ENCODE data around the gene TINCR.

The TINCR gene

DNA sequence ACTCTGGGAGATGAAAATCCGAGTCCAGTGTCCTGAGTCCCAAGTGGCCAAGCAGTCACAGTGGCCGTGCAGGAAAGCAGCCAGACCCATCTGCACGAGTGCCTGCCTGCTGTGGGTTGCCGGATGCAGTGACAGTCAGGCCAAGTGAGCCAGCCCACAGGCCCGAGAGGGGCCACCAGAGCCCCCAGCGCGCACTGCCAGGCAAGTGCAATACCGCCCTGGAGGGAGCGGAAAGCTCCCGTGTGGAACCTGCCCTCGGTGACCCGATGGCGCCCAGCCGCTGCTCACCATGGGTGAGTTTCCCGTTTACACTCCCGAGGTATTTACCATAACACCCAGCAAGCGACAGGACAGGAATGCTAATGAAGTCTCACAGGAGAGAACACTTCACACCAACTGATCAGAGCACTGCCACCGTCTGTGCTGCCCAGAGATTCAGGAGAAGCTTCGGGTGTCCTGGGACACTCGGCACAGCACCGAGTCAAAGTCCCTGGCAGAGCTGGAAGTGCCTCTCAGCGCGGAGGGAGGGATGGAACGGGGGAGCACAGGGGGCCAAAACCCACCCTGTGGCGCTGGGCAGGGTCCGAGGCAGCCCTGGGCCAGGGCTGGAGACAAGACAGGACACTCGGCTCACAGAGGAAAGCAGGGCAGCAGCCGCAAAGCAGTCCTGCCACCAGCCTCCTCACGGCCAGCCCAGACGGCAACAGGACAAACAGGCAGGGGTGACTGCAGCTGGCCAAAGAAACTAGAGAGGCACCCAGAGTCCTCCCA lies 21.3 kb upstream of the TINCR start:
- DNase-seq (ENCODE audit: low spot score), result no peak

DNA sequence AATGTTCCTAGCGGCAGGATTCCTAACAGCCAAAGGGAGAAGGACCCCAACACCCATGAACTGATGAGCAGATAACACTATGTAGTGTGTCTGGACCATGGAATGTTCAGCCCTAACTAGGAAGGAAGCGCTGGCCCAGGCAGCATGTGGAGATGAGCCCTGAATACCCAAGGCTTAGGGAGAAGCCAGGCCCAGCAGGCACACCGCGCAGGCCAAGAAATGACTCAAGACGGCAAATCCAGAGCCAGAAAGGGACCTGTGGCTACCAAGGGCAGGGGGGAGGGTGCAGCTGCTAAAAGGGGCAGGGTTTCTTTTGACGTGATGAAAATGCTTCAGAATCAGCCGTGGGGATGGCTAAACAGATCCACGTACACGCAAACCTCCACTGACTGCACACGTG lies 20.7 kb upstream of the TINCR start:
- DNase-seq (ENCODE audit: low spot score), result peak; percentile 39

DNA sequence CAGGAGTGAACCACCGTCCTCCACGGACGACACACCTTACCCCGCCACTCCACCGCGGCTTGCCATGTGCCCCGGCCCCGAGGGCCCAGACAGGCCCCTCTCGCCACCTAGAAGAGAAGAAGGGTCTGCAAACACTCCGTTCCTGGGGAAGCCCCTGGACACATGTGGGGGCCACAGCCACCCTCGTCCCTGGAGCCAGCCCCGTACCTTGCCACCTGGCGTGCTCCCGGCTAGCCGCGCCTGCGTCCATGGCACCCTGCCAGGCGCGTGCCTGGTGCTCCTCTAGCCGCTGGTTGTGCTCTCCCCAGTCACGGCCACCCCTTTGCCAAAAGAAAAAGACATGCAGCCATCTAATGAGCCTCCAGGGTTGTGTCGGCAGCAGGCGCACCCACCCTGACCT lies 19.9 kb upstream of the TINCR start:
- DNase-seq (ENCODE audit: low spot score), result no peak

DNA sequence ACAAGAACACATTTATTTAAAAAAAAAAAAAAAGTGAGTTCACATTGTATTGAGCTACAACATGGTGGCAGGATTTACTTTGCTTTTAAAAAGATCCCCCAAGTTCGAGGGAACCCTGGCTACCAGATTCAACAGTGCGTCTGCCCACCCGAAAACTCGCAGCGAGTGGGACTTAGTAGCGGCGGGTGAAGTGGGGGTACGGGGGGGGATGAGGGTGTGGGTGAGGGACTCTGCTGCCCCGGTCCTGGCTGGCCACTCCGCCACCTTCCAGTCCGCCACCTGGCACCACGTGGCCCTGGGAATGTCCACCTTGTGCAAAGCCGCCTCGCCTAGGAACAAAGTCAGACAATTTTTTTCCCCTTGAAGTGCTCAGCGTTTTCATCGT lies 19.3 kb upstream of the TINCR start:
- no peak for DNase-seq (ENCODE audit: low spot score)

DNA sequence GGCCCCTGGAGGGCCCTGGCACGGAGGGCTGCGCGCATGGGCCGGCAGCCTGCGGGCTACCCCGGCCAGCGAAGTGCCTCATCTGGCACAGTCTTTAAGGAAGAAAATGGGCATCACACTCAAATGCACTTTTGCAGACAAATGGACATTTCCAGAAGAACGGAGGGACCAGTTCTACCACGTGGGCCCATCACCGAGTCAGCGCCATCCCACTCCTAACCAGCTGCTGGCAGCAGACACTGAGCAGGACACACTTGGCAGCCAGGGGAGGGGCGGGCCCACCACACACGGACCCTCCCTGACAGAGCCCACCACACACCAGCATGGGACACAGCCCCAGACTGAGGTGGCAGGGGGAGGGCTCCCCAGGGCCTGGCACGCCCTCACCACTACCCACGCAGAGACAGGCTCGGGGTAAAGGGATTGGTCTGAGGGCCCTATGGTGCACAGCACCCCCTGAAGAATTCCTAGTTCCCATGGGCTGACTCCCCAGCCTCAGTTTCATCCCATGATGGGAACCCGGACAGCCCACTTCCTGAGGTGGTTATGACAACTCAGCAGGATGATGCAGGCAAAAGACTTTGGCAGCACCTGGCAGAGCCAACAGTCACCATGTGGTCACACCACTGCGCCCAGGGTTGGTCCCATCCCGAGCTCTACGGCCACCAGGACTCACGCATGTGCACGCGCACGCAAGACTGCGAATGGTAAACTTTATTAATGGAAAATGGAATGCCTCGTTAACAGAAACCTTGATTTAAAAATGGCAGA lies 18.7 kb upstream of the TINCR start:
- DNase-seq (ENCODE audit: low spot score), result no peak

DNA sequence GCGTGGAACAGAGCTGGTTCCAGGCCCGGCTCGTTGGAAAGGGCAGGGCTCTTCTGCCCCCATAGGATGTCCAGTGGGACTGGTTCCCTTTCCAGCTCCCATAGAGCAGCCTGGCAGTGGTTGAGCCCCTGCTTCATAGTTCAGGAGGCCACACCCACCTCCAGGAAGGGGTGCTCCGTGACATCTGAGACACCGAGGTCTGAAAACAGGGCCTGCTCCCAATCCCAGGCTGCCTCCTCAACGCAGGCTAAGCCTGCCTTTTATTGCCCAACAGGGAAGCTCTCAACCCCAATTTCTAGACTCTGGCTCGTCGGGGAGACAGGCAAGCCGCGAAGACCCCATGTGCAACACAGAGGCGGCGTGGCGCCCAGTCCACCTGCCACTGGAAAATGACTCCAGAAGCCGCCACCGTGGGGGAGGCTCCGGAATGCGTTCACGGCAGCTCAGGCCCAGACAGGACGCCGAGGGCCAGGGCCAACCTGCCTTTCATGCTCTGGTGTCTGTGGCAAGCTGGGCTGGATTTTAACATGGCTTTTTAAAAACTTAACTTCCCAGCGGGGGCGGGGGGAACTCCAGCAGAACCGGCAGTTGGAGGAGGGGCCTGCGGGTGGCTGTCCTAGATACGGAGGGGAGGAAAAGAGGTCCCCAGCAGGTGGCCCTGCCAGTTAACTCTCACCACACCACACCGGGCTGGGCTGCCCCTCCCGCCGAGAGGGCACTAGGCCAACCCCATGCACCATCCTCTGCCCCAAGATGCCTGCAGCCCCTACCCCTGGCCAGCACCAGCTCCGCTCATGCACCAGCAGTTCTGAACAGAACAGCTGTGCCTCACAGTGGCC lies 17.9 kb upstream of the TINCR start:
- no peak for DNase-seq (ENCODE audit: low spot score)

DNA sequence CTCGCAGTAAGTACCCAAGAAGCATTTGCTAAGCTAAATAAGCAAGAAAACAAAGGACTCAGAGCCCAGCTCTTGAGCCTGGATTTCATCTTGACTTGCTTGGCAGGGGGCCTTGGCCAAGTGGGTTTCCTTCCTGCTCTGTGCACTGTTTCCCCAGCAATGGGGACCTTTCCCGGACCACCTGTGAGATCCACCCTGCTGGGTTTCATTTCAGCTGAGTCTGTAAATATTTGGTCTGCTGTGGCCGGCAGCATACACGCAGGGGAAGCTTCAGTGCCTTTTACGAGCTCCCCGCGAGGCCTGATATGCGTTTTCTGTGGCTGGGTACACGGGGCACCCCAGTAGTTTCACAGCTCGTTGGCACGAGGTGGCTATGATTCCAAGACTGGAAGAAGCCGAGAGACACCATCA lies 12.4 kb upstream of the TINCR start:
- DNase-seq (ENCODE audit: low spot score), result no peak

DNA sequence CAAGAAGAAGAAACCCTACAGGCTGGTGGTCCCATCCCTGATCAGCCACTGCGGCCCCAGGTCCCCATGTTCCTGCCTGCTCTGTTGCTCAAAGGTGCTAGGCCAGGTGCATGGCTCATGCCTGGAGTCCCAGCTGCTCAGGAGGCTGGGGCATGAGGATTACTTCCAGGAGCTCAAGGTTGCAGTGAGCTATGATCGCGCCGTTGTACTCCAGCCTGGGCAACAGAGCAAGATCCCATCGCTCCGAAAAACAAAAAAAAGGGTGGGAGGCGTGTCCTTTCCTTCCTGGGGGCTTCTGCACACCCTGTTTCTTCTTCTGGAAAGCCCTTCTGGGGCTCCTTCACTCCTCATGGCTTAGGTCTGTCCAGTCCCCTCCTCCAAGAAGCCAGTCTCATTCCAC lies 11.9 kb upstream of the TINCR start:
- DNase-seq (ENCODE audit: low spot score), result no peak

DNA sequence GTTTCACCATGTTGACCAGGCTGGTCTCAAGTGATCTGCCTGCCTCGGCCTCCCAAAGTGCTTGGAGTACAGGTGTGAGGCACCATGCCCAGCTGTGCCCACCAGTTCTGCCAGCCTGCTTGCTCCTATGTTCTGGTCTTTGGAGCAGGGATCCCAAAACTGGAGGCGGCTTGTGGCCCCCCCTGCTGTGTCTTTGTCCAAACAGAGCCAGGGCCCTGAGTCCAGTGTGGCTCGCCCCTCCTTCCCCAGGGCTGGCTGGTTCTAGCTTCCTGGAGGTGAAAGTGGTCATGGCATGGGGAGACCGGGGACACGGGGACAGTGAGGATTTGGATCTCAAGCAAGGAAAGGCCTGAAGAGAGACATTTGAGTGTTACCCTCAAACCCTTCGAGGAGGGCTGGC lies 11.5 kb upstream of the TINCR start:
- DNase-seq (ENCODE audit: low spot score), result no peak

DNA sequence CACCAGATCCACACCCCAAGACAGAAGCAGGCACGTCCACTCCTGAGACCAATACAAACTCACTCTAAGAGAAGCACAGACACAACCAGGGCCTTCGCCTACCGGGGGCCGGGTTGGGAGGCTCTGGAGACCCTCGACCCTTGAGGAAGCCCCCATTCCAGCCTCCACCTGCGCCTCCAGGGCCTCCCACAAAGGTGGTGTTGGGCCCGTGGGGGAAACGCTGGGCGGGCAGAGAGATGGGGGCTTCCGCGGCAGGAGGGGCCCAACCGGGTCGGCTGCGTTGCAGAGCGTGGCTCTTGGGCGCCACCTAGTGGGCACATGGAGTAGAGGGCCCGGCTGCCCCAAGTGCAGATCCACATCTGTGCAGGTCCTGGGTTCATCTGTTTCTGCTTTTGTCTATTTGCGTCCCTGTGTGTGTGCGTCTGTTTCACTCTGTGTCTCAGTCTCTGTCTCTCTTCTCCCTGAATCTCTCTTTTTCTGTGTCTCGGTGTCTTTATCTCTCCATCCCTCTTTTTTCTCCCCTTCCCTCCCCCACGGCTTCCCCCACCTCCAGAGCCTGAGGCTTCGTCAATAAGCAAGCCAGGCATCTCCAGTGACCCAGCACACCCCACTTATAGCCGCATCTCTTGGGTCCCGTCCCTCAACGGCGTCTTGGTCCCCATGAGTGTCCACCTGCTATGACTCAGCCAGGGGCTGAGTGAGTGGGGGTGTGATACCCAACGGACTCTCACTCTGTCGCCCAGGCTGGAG lies 10.5 kb upstream of the TINCR start:
- peak; percentile 91 for DNase-seq (ENCODE audit: low spot score)

DNA sequence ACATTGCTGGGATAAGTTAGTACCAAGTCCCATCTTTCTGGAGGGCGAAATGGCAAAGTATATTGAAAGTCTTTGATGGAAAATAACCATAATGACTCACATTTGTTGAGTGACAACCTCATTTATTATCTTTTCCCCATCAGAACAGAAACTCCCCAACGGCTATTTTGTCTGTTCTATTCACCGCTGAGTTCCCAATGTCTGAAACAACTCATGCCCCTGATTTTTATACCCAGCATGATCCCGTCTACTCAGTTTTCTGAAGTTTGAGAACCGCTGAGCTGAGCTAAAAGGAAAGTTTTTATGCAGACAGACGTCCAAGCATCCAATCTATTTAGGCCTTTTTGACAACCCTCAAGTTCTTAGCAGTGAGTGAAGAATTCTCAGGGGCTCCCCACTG lies 7.8 kb upstream of the TINCR start:
- no peak for DNase-seq (ENCODE audit: low spot score)

DNA sequence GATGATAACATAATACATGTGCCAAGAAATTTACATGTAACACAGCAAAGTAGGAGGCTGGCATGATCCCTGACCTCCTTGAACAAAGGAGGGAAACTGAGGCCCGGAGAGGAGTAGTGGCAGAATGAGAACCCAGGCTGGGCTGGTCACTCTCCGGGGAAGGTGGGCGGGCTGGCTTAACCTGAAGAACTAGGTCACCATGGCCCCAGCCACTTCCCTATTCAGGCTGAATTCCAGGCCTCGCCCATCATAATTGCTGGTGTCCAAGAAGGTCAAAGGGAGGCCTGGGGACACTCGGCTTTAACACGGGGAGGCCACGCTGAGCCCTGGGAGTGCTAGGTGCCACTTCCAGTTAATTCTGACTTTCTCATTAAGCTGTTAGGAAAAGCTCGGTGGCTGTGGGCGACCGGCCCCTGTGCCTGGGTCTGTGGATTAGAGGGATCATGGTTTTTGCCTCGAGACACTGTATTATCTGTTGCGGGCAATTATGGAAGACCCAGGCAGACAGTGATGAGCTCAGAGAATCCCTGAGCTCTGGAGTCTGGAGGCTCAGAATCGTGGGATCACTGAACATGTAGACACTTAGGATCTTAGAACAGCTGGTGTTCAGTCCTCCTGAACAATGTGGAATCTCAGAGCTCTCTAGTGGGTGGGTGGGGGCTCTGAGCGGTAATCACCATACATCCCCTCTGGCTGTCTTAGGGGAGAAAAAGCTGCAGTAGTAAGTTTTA lies 5.0 kb upstream of the TINCR start:
- DNase-seq (ENCODE audit: low spot score), result no peak

DNA sequence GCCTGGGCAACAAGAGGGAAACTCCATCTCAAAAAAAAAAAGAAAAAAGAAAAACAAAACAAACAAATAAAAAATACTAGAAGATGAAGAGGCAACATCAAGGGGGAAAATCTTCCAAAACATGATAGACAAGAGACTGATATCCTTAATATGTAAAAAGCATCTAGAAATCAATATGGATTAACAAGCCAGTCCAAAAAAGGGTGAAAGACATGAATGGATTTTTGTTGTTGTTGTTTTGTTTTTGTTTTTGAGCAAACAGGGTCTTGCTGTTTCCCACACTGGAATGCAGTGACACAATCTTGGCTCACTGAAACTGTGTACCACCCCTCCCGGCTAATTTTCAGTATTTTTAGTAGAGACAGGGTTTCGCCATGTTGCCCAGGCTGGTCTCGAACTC lies 4.0 kb upstream of the TINCR start:
- no peak for DNase-seq (ENCODE audit: low spot score)

DNA sequence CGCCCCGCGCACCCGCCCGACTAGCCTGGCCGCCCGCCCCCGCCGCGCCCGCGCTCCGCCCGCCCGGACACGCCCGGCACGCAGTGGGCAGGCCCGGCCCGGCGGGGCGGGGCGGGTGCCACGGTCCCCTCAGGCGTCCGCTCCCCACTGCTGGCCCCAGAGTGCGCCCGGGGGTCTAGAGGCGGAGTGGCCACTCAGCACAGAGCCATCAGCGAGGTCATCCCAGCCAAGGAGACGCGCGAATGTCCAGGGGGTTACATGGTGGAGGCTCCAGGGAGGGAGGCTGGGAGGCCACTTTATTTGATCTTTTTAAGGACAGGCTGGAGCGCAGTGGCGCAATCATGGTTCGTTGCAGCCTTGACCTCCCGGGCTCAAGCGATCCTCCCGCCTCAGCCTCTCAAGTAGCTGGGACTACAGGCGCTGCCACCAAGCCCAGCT lies 236 bp upstream of the TINCR start:
- DNase-seq (ENCODE audit: low spot score), result no peak

DNA sequence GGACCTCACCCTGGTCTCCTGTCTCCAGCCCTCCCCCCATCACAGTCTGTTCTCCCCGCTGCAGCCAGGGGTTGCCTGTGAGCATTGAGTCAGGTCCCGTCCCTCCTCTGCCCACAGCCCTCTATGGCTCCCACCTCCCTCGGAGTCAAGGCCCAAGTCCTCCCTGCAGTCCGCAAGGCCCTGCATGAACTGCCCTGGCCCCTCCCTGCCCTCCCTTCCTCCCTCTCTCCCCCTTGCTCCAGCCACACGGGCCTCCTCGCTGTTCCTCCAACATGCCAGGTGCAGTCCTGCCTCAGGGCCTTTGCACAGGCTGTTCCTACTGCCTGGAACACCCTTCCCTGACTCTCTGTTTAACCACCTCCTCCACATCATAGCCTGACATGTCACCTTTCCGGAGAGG lies 2.8 kb downstream of the TINCR start:
- no peak for DNase-seq (ENCODE audit: low spot score)

DNA sequence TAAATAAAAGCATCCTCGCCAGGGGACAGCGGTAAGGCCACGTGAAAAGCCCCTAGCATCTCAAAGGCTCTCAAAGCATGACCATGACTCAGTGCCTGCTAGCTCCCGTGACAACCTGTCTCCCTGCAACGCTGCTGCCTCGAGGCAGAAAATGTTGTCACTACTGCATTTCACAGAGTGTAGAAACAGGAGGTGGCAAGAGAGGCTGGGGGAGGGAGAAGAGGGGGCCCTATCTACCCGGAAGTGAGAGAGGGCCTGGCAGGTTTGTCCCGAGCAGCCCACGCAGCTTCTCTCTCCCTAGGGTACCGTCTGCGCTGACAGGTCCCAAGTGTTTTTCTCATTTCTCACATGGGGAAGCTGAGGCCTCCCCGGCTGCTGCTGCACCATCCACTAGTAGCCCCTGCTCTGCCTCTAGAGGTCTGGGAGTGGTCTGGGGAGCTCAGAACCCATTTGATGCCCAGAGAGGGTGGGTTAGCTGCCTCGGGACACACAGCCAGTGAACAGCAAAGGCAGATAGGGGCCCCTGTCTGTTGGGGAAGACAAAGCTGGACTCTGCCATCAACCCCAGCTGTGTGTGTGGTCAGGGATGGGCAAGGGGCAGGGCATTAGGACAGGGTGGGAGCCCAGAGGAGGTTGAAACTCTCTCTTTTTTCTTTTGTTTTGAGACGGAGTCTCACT lies 3.7 kb downstream of the TINCR start:
- no peak for DNase-seq (ENCODE audit: low spot score)

DNA sequence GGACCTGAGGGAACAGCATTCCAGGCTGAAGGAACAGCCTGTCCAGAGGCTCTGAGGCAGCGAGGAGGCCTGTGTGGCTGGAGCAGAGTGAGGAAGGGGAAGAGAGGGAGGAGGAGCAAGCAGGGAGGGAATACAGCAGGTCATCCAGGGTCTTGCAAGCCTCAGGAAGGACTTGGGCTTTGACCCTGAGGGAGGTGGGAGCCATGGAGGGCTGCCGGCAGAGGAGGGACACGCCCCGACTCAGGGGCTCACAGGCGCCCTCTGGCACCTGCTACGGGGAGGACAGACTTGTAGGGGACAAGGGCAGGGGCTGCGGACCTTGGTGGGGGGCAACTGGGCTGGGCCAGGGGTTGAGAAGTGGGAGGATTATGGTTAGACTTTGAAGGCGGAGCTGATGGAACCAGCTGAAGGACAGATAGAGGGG lies 4.7 kb downstream of the TINCR start:
- DNase-seq (ENCODE audit: low spot score), result no peak

DNA sequence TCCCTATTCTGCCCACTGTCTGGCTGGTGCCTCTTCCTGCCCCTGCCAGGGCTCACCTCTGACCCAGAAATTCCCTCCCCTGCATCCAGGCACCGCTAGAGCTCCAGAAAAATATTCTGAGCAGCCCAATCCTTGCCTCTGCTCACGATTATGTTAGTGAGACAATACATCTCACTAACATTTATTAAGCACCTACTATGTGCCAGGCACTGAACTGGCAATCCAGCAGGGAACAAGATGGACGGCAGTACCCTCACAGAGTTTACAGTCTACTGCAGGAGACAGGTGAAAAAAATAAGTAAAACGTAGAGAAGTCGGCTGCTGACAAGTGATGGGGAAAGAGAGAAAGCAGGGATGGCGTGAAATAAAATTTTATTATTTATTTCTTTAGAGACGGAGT lies 5.5 kb downstream of the TINCR start:
- no peak for DNase-seq (ENCODE audit: low spot score)

DNA sequence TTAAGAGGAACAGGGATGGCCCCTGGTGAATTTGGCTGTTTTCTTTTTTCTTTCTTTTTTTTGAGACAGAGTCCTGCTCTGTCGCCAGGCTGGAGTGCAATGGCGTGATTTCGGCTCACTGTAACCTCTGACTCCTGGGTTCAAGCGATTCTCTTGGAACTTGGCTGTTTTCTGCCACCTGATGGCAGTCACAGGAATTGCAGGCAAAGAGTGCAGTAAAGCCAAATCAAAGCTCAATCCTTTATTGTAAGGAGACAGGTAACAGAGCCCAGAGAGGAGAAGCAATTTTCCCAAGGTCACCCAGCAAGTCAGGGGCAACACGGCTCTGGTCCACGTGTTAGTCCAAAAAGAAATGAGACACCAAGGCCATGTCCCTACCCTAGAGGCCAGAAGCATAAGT lies 6.2 kb downstream of the TINCR start:
- no peak for DNase-seq (ENCODE audit: low spot score)

DNA sequence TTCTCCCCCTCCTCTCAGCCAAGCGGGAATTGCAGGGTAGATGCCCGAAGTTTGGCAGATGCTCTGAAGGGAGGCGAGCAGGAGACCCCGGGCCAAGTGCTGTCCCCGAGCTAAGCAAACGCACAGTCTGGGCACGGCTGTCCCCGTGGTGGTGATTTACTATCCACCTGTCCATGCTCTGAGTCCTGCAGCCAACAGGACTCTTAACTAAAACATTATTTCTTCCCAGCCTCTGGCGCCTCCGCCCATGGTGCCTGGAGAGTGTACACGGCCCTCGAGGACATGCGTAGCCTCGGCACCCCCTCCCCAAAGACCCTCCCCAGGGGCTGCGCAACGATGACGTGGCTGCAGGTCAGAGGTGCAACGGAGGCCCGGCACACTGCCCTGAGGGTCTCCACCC lies 7.6 kb downstream of the TINCR start:
- DNase-seq (ENCODE audit: low spot score), result no peak

DNA sequence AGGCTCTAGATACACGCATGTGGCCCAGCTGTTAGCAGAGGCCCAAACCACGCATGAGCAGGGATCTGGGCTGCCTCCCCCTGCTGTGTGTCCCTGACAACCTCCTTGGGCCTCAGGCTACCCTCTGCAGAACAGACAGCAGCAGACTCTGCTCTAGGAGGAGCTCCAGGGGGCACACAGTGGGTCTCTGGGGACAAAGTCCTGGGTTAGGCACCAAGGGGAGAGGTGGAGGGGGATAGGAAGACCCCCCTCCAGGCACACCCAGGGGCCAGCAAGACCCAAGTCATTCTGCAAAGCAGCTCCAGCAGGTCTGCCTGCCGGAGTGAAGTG lies 8.0 kb downstream of the TINCR start:
- DNase-seq (ENCODE audit: low spot score), result no peak

All from AG08396 (cell line).